ENCODE data around the gene OR5H1. TPM values are rescaled to one million over a fixed set of nuclear protein-coding genes. Genes with fewer than 3 reads are reported as not detected.

The OR5H1 gene
- total and polyA plus RNA-seq, 2 experiments from 2014 or later: not detected

DNA sequence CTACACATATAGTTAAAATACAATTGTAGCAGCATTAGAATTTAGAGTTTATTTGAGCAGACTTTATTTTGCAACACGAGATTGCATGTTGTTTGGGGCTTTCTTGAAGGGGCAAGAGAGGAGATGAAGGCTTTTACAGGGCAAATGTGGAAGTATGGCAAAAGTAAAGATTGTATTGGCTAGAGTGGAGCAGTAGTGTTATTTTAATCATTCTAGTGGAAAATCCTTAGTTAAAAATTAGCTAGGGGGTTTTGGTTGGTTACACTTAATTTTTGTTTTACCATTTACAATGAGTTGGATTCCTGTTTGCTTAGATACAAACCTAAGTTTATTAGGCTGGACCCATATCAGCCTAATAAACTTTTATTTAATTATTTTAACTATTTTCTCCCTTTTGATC is 40.5 kb downstream of the OR5H1 start:
- no peaks in the 10 kb centered on the region for H3K27me3 ChIP-seq
- DNase-seq (ENCODE audit: low read depth in 1 of 2, low spot score in 1 of 2): no peak
- no peak overlapping the region for H3K4me3 ChIP-seq
- H3K36me3 ChIP-seq: no peaks in the 10 kb centered on the region
- H3K9me3 ChIP-seq (ENCODE audit: low read depth): no peaks in the 10 kb centered on the region
- no peaks in the 10 kb centered on the region for H3K4me1 ChIP-seq (ENCODE audit: low read depth)
- H3K27ac ChIP-seq: no peak overlapping the region
- TF ChIP-seq, protein P1, sequence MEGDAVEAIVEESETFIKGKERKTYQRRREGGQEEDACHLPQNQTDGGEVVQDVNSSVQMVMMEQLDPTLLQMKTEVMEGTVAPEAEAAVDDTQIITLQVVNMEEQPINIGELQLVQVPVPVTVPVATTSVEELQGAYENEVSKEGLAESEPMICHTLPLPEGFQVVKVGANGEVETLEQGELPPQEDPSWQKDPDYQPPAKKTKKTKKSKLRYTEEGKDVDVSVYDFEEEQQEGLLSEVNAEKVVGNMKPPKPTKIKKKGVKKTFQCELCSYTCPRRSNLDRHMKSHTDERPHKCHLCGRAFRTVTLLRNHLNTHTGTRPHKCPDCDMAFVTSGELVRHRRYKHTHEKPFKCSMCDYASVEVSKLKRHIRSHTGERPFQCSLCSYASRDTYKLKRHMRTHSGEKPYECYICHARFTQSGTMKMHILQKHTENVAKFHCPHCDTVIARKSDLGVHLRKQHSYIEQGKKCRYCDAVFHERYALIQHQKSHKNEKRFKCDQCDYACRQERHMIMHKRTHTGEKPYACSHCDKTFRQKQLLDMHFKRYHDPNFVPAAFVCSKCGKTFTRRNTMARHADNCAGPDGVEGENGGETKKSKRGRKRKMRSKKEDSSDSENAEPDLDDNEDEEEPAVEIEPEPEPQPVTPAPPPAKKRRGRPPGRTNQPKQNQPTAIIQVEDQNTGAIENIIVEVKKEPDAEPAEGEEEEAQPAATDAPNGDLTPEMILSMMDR (IDR thresholded peaks at IDR 0.05; ENCODE audit: low read depth, low read length): no peak

DNA sequence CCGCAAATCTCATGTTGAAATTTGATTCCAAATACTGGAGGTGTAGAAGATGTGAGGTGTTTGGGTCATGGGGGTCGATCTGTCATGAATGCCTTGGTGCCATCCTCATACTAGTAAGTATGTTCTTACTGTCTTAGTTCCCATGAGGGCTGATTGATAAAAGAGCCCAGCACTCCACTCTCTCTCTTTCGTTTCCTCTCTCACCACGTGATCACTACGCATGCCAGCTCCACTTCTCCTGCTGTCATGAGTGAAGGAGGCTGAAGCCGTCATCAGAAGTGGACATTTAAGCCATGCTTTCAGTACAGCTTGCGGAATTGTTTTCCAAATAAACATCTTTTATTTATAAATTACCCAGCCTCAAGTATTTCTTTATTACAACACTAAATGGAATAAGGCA is 42.1 kb downstream of the OR5H1 start:
- DNase-seq (ENCODE audit: low read depth in 1 of 2, low spot score in 1 of 2): no peak
- H3K27me3 ChIP-seq: no peaks in the 10 kb centered on the region
- H3K9me3 ChIP-seq (ENCODE audit: low read depth): no peaks in the 10 kb centered on the region
- H3K36me3 ChIP-seq: no peaks in the 10 kb centered on the region
- no peaks in the 10 kb centered on the region for H3K4me1 ChIP-seq (ENCODE audit: low read depth)
- no peak overlapping the region for H3K27ac ChIP-seq
- TF ChIP-seq, protein P1 (IDR thresholded peaks at IDR 0.05; ENCODE audit: low read depth, low read length): no peak
- H3K4me3 ChIP-seq: no peak overlapping the region

DNA sequence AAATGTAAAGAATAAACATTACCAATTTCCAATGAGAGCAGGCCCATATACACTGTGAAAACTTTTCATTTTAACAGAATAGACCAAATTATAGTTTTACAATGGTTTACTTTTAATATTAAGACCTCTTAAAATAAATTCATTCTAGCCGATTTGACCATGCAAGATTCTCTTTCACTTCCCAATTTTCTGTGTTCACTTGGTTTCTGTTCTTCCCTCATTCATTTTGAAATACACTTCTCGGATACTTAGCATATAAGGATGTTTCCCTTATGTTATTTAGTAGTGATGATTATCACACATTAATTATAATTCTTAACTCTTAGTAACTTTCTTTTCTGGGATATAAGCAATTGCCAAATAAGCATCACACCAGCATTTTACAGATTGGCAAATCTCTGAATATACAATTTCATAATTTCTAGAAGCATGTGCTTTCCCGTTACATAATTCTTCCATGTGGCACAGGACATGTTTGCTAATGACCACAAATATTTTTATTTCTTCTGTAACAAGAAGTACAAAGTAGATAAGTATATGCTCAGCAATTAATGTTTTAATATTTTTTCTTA is 49.9 kb downstream of the OR5H1 start:
- H3K36me3 ChIP-seq: no peaks in the 10 kb centered on the region
- H3K27ac ChIP-seq: no peak overlapping the region
- H3K4me3 ChIP-seq: no peak overlapping the region
- TF ChIP-seq, protein P1 (IDR thresholded peaks at IDR 0.05; ENCODE audit: low read depth, low read length): no peak
- no peaks in the 10 kb centered on the region for H3K27me3 ChIP-seq
- DNase-seq (ENCODE audit: low read depth in 1 of 2, low spot score in 1 of 2): no peak
- no peaks in the 10 kb centered on the region for H3K9me3 ChIP-seq (ENCODE audit: low read depth)
- H3K4me1 ChIP-seq (ENCODE audit: low read depth): no peaks in the 10 kb centered on the region

DNA sequence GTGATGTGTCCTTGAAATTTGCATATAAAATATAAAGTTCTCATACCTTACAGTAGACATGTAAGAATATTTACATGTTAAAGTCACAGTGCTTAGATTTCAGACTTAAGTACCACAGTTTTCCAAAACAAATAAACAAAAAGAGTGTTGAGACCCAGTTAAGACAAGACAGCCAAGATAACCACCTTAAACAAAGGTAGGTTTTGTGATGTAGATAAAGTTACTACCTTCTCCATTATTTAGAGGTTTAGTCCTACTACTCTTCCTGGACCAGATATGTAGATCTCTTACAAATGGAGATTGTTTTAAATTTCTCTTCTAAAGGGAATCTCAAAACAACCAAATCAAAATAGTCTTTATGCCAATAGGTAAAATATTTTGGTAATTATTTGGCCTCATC is 51.7 kb downstream of the OR5H1 start:
- Histone ChIP-seq H3K4me1 (ENCODE audit: low read depth) (no peaks in the 10 kb centered on the region), H3K36me3 (no peaks in the 10 kb centered on the region), H3K9me3 (ENCODE audit: low read depth) (no peaks in the 10 kb centered on the region), H3K4me3 (no peak overlapping the region), H3K27me3 (no peaks in the 10 kb centered on the region), H3K27ac (no peak overlapping the region)
- DNase-seq (ENCODE audit: low read depth in 1 of 2, low spot score in 1 of 2): no peak
- TF ChIP-seq, protein P1 (IDR thresholded peaks at IDR 0.05; ENCODE audit: low read depth, low read length): no peak

DNA sequence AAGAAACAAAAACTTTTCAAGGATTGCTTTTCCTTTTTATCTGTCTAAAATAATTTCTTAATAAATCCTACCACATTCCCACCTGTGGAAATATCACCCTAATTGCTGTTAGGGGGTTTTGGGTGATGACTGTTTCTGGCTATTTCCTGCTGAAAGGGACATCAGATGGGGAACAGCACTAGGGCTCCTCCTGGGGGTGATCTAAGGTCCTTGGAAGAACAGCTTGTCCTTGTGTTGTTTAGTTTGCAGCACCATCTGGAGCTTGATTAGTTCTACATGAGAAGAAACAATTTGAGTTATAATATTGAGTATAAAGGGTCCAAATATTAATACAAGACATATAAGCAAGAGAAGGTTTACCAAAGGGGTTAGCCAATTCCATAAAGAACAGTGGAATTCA is 54.7 kb downstream of the OR5H1 start:
- DNase-seq (ENCODE audit: low read depth in 1 of 2, low spot score in 1 of 2): peak in 1 of 2 donors; percentile 5
- TF ChIP-seq, protein P1 (IDR thresholded peaks at IDR 0.05; ENCODE audit: low read depth, low read length): no peak
- no peaks in the 10 kb centered on the region for H3K4me1 ChIP-seq (ENCODE audit: low read depth)

More for the DNA sequence above, 54.7 kb downstream of the OR5H1 start:
- Histone ChIP-seq H3K27me3 (no peaks in the 10 kb centered on the region), H3K27ac (no peak overlapping the region), H3K4me3 (no peak overlapping the region), H3K36me3 (no peaks in the 10 kb centered on the region), H3K9me3 (ENCODE audit: low read depth) (no peaks in the 10 kb centered on the region)

Other genes with a start within 250 kb of the OR5H1 start
- 6.9 and 8.6 TPM in 2 replicates for gene RIOX2, start 158.3 kb upstream of the OR5H1 start, total RNA-seq
- 11.2 and 21.0 TPM in 2 replicates for gene RIOX2, start 158.3 kb upstream of the OR5H1 start, polyA plus RNA-seq
- not detected in 2 replicates for gene GABRR3, start 95.4 kb upstream of the OR5H1 start, total RNA-seq
- not detected in 2 replicates for gene GABRR3, start 95.4 kb upstream of the OR5H1 start, polyA plus RNA-seq
- gene OR5AC2, start 43.5 kb upstream of the OR5H1 start, total RNA-seq: not detected in 2 replicates
- not detected in 2 replicates for gene OR5AC2, start 43.5 kb upstream of the OR5H1 start, polyA plus RNA-seq
- gene OR5H14, start 16.8 kb downstream of the OR5H1 start, total RNA-seq: not detected in 2 replicates
- not detected in 2 replicates for gene OR5H14, start 16.8 kb downstream of the OR5H1 start, polyA plus RNA-seq
- not detected in 2 replicates for gene OR5H15, start 36.0 kb downstream of the OR5H1 start, total RNA-seq
- gene OR5H15, start 36.0 kb downstream of the OR5H1 start, polyA plus RNA-seq: not detected in 2 replicates
- gene OR5H6, start 133.5 kb downstream of the OR5H1 start, total RNA-seq: not detected in 2 replicates
- gene OR5H6, start 133.5 kb downstream of the OR5H1 start, polyA plus RNA-seq: not detected in 2 replicates
- gene OR5H2, start 151.8 kb downstream of the OR5H1 start, total RNA-seq: not detected in 2 replicates
- not detected in 2 replicates for gene OR5H2, start 151.8 kb downstream of the OR5H1 start, polyA plus RNA-seq
- not detected in 2 replicates for gene OR5K4, start 223.1 kb downstream of the OR5H1 start, total RNA-seq
- gene OR5K4, start 223.1 kb downstream of the OR5H1 start, polyA plus RNA-seq: not detected in 2 replicates

Measured in cardiac muscle cell (in vitro differentiated cells and primary cell).